Naive thymus-derived CD4-positive, alpha-beta T cell (primary cell): ENCODE results near the gene BROX. TPM values are rescaled to one million over a fixed set of nuclear protein-coding genes. Genes with fewer than 3 reads are reported as not detected.
"Not testable (repeated sequence)": the region's sequence is repeated elsewhere in the genome, so short reads cannot be mapped to it uniquely, and the experiment has no call there.

Source experiments
- ATAC-seq: fragments of 150-1000 bp; cut with Tn5 transposase; 2 replicates; pipeline ENCODE4 v1.10.0; 2021; ENCODE audit warnings: mild to moderate bottlenecking, moderate library complexity
- CTCF ChIA-PET: fragments of 350-600 bp; sonication (Branson Sonifier 250); formaldehyde crosslinking; loops from one replicate; lab custom pipeline; 2021; ENCODE audit warnings: antibody characterized with exemption; lab: Charles Lee
- POLR2A ChIA-PET: fragments of 350-600 bp; sonication (Branson Sonifier 250); formaldehyde crosslinking; loops from one replicate; lab custom pipeline; 2021; ENCODE audit warnings: antibody characterized with exemption, inconsistent platforms; lab: Charles Lee
- DNase-seq, 9 donors: peaks; one replicate each; pipeline versions ENCODE4 v3.0.0 to v3.0.0-alpha.2; 2020 to 2022; ENCODE audit warnings: mixed read lengths in 1 of 9
- H3K27ac ChIP-seq: one replicate; pipeline ENCODE4 v1.7.0; 2013; ENCODE audit warnings: mild to moderate bottlenecking, low read depth, low read length, moderate library complexity
- H3K27me3 ChIP-seq, 2 donors: one replicate each; pipeline ENCODE4 v1.7.0; 2013; ENCODE audit warnings: low read length in 2 of 2, mild to moderate bottlenecking in 2 of 2, moderate library complexity in 2 of 2; ENCODE audit not compliant: control insufficient read depth in 2 of 2, insufficient read depth in 2 of 2
- H3K36me3 ChIP-seq, 3 experiments: 1 replicate in 2 of 3; 2 replicates in 1 of 3; pipeline ENCODE4 v1.7.0; 2013; ENCODE audit warnings: low read length in 3 of 3, mild to moderate bottlenecking in 3 of 3, moderate library complexity in 1 of 3; ENCODE audit not compliant: insufficient read depth in 3 of 3, control insufficient read depth in 2 of 3
- H3K4me1 ChIP-seq, 2 donors: one replicate each; pipeline ENCODE4 v1.7.0; 2013; ENCODE audit warnings: low read length in 2 of 2, mild to moderate bottlenecking in 2 of 2, moderate library complexity in 1 of 2; ENCODE audit not compliant: control insufficient read depth in 2 of 2, insufficient read depth in 2 of 2
- H3K4me3 ChIP-seq: 2 replicates; pipeline ENCODE4 v1.7.0; 2013; ENCODE audit warnings: mild to moderate bottlenecking, low read length
- H3K9me3 ChIP-seq, 3 experiments: 1 replicate in 2 of 3; 2 replicates in 1 of 3; pipeline ENCODE4 v1.7.0; 2013; ENCODE audit warnings: low read length in 3 of 3; ENCODE audit not compliant: control insufficient read depth in 2 of 3
- H3K27ac Mint-ChIP-seq, 9 donors: one replicate each; pipeline ENCODE4 v1.8.0; 2020 to 2022; ENCODE audit warnings: mixed read lengths in 9 of 9, mild to moderate bottlenecking in 8 of 9, moderate library complexity in 5 of 9, inconsistent platforms in 2 of 9
- H3K27me3 Mint-ChIP-seq, 5 donors: one replicate each; pipeline ENCODE4 v1.8.0; 2021 to 2022; ENCODE audit warnings: mixed read lengths in 5 of 5, mild to moderate bottlenecking in 1 of 5
- H3K36me3 Mint-ChIP-seq, 5 donors: one replicate each; pipeline ENCODE4 v1.8.0; 2020 to 2022; ENCODE audit warnings: mixed read lengths in 5 of 5, mild to moderate bottlenecking in 3 of 5, inconsistent platforms in 1 of 5
- H3K4me1 Mint-ChIP-seq, 7 donors: one replicate each; pipeline ENCODE4 v1.8.0; 2020 to 2022; ENCODE audit warnings: mixed read lengths in 7 of 7, mild to moderate bottlenecking in 3 of 7, inconsistent platforms in 1 of 7
- H3K4me3 Mint-ChIP-seq, 10 donors: one replicate each; pipeline ENCODE4 v1.8.0; 2020 to 2022; ENCODE audit warnings: mild to moderate bottlenecking in 10 of 10, mixed read lengths in 10 of 10, moderate library complexity in 6 of 10, inconsistent platforms in 2 of 10
- H3K9me3 Mint-ChIP-seq, 11 donors: one replicate each; pipeline ENCODE4 v1.8.0; 2020 to 2022; ENCODE audit warnings: mixed read lengths in 11 of 11, mild to moderate bottlenecking in 4 of 11, inconsistent platforms in 1 of 11, moderate library complexity in 1 of 11
- intact Hi-C, 2 donors: fragments of 100-400 bp; cut with micrococcal nuclease; formaldehyde crosslinking; loops; one replicate each; pipeline ENCODE4 v1.15.1; 2023
- polyA plus RNA-seq, 2 donors: library from polyadenylated mRNA; unstranded; fragments of 300-500 nt; fragmentation: Illumina TruSeq; gene quantifications; one replicate each; pipeline ENCODE4 v1.2.3, GENCODE V29; 2021
- total RNA-seq, 6 experiments: library from RNA in 5 of 6; stranded (reverse) in 5 of 6; gene quantifications; 1 replicate in 5 of 6; 2 replicates in 1 of 6; pipeline ENCODE4 v1.2.3 and lab custom pipeline; 2021 to 2026

Gene BROX
- total RNA-seq (10 to 100 TPM; 46.2 to 58.3 (median 49.9) TPM), polyA plus RNA-seq (10 to 100 TPM; 12.7 to 19.5 TPM), total RNA-seq (lab: John Stamatoyannopoulos, UW) (44.0 reads per million, percentile 68 among the genes with 10 or more reads in this experiment)

GRCh38 chr1:222712253-222713090 is at the start of gene BROX, which contains the start of gene AIDA:
TSS of gene BROX (plus strand) at chr1:222712564. CDS start at chr1:222715700, 3,136 bp downstream.
TSS of gene AIDA (minus strand) at chr1:222712491. CDS start at chr1:222712317, 174 bp downstream.
- intact Hi-C loops, result loop anchor here (1.0 to 10.0 kb wide), 25 partner anchors 9 to 1910 kb away; partner anchors contain the start of genes CNIH4 (in 2 of the 2), DEGS1 (in 2 of the 2), DISP1 (in 2 of the 2) and TAF1A (in 2 of the 2)
- Mint-ChIP-seq H3K9me3 (peaks cover 0 to 4% (median 0%) of the 10 kb centered on the region in 11 donors), H3K4me3 (peak within 1 kb of the TSS; percentile 92 to 100 (median 99)), H3K27ac (peak within 1 kb of the TSS; percentile 97 to 100 (median 99)), H3K27me3 (peaks cover 0 to 2% (median 0%) of the 10 kb centered on the region in 5 donors), H3K36me3 (peaks cover 7 to 34% (median 14%) of the 10 kb centered on the region in 5 donors), H3K4me1 (peaks cover 35 to 67% (median 59%) of the 10 kb centered on the region in 7 donors)
- Histone ChIP-seq H3K4me3 (peak within 1 kb of the TSS; percentile 99), H3K9me3 (no peaks in the 10 kb centered on the region), H3K4me1 (peaks cover 11 to 21% of the 10 kb centered on the region in 2 donors), H3K27me3 (no peaks in the 10 kb centered on the region), H3K27ac (peak within 1 kb of the TSS; percentile 100), H3K36me3 (peaks cover 0 to 26% (median 5%) of the 10 kb centered on the region in 3 experiments)
- POLR2A ChIA-PET, result interaction anchor here (0.5 to 2.5 kb wide), 40 partner anchors 9 to 1722 kb away, joined by 3 to 45 read pairs (median 4); partner anchors contain the start of genes DUSP10, FBXO28, NVL and TAF1A
- CTCF ChIA-PET, result interaction anchor here (0.5 to 1.9 kb wide), 10 partner anchors 9 to 377 kb away, joined by 3 to 6 read pairs (median 4); no protein-coding TSS in a partner anchor
- DNase-seq, result peak; percentile 90 to 99 (median 96)
- ATAC-seq, result peak; percentile 88

- peaks cover 4 to 19% (median 13%) of the 10 kb centered on the region in 7 donors for H3K4me1 Mint-ChIP-seq
- Histone ChIP-seq H3K4me1 (no peaks in the 10 kb centered on the region), H3K9me3 (no peaks in the 10 kb centered on the region), H3K36me3 (peaks cover 39 to 88% (median 63%) of the 10 kb centered on the region in 3 experiments), H3K4me3 (no peak overlapping the region), H3K27me3 (no peaks in the 10 kb centered on the region), H3K27ac (no peak overlapping the region)
- ChIA-PET POLR2A (interaction anchor here (1.4 kb wide), 1 partner anchor 47 kb away, joined by 4 read pairs; no protein-coding TSS in a partner anchor), CTCF (no interaction called here)
- peak overlapping the region in 2 of 9 donors; percentile 17 to 54 for H3K27ac Mint-ChIP-seq
- peaks cover 10 to 49% (median 30%) of the 10 kb centered on the region in 5 donors for H3K36me3 Mint-ChIP-seq
- H3K27me3 Mint-ChIP-seq, result no peaks in the 10 kb centered on the region
- ATAC-seq (no peak), DNase-seq (no peak)
- intact Hi-C loops, result loop anchor here in 1 of 2 donors (2.0 kb wide), 1 partner anchor 13 kb away; no protein-coding TSS in a partner anchor
- H3K4me3 Mint-ChIP-seq, result no peak overlapping the region
- peaks cover 0 to 5% (median 0%) of the 10 kb centered on the region in 11 donors for H3K9me3 Mint-ChIP-seq
These were observed 48.9 kb upstream of the BROX start for GRCh38 chr1:222663431-222663934.

GRCh38 chr1:222665964-222666363 is 46.4 kb upstream of the BROX start:
- peaks cover 11 to 31% (median 22%) of the 10 kb centered on the region in 7 donors for H3K4me1 Mint-ChIP-seq
- intact Hi-C loops, result no loop called here
- H3K4me3 ChIP-seq, result no peak overlapping the region
- H3K27ac Mint-ChIP-seq, result peak overlapping the region in 1 of 9 donors; percentile 46
- no peak overlapping the region for H3K4me3 Mint-ChIP-seq
- peaks cover 36 to 67% (median 40%) of the 10 kb centered on the region in 3 experiments for H3K36me3 ChIP-seq
- no peak overlapping the region for H3K27ac ChIP-seq
- ATAC-seq (no peak), DNase-seq (no peak)
- CTCF ChIA-PET, result no interaction called here
- H3K4me1 ChIP-seq, result peaks cover 0 to 9% of the 10 kb centered on the region in 2 donors
- H3K36me3 Mint-ChIP-seq, result peaks cover 5 to 41% (median 24%) of the 10 kb centered on the region in 5 donors
- no peaks in the 10 kb centered on the region for H3K27me3 Mint-ChIP-seq
- no peaks in the 10 kb centered on the region for H3K9me3 ChIP-seq
- POLR2A ChIA-PET, result interaction anchor here (0.8 to 1.2 kb wide), 2 partner anchors 47 to 201 kb away, joined by 3 to 4 read pairs; partner anchors contain the start of genes AIDA and BROX
- no peaks in the 10 kb centered on the region for H3K27me3 ChIP-seq
- H3K9me3 Mint-ChIP-seq, result peaks cover 0 to under 1% (median 0%) of the 10 kb centered on the region in 11 donors

- H3K27me3 Mint-ChIP-seq, H3K27ac ChIP-seq, H3K9me3 Mint-ChIP-seq, H3K4me3 Mint-ChIP-seq, POLR2A ChIA-PET, DNase-seq, ATAC-seq, H3K4me3 ChIP-seq, H3K27me3 ChIP-seq, H3K9me3 ChIP-seq, intact Hi-C loops: not testable (repeated sequence)
- Histone ChIP-seq H3K36me3 (peaks cover 24 to 59% (median 42%) of the 10 kb centered on the region in 3 experiments), H3K4me1 (peaks cover 0 to 10% of the 10 kb centered on the region in 2 donors)
- CTCF ChIA-PET, result interaction anchor here (0.7 kb wide), 1 partner anchor 12 kb away, joined by 3 read pairs; no protein-coding TSS in a partner anchor
- Mint-ChIP-seq H3K4me1 (peaks cover 15 to 32% (median 26%) of the 10 kb centered on the region in 7 donors), H3K36me3 (peaks cover 11 to 46% (median 27%) of the 10 kb centered on the region in 5 donors), H3K27ac (peak overlapping the region in 2 of 9 donors; percentile 28 to 42)
These were observed 44.2 kb upstream of the BROX start for GRCh38 chr1:222668184-222668583.

GRCh38 chr1:222669107-222669506 is 43.3 kb upstream of the BROX start:
- H3K4me3 ChIP-seq, H3K27me3 Mint-ChIP-seq, H3K9me3 Mint-ChIP-seq, H3K4me3 Mint-ChIP-seq, H3K27me3 ChIP-seq, DNase-seq, ATAC-seq, POLR2A ChIA-PET, H3K27ac ChIP-seq, intact Hi-C loops, CTCF ChIA-PET, H3K9me3 ChIP-seq, H3K27ac Mint-ChIP-seq: not testable (repeated sequence)
- Histone ChIP-seq H3K4me1 (peaks cover 0 to 10% of the 10 kb centered on the region in 2 donors), H3K36me3 (peaks cover 23 to 54% (median 38%) of the 10 kb centered on the region in 3 experiments)
- Mint-ChIP-seq H3K4me1 (peaks cover 15 to 32% (median 26%) of the 10 kb centered on the region in 7 donors), H3K36me3 (peaks cover 10 to 42% (median 29%) of the 10 kb centered on the region in 5 donors)

- no peaks in the 10 kb centered on the region for H3K9me3 Mint-ChIP-seq
- Histone ChIP-seq H3K4me3 (no peak overlapping the region), H3K9me3 (no peaks in the 10 kb centered on the region), H3K36me3 (peaks cover 16 to 53% (median 33%) of the 10 kb centered on the region in 3 experiments), H3K27ac (peak overlapping the region; percentile 28), H3K27me3 (no peaks in the 10 kb centered on the region), H3K4me1 (peaks cover 0 to 10% of the 10 kb centered on the region in 2 donors)
- ChIA-PET CTCF (no interaction called here), POLR2A (interaction anchor here (1.1 to 1.8 kb wide), 2 partner anchors 12 to 43 kb away, joined by 4 to 6 read pairs; no protein-coding TSS in a partner anchor)
- no peaks in the 10 kb centered on the region for H3K27me3 Mint-ChIP-seq
- H3K4me1 Mint-ChIP-seq, result peaks cover 15 to 32% (median 26%) of the 10 kb centered on the region in 7 donors
- peaks cover 6 to 48% (median 33%) of the 10 kb centered on the region in 5 donors for H3K36me3 Mint-ChIP-seq
- peak in 4 of 9 donors; percentile 22 to 48 (median 32) for DNase-seq
- peak; percentile 31 for ATAC-seq
- H3K4me3 Mint-ChIP-seq, result peak overlapping the region in 7 of 10 donors; percentile 6 to 68 (median 49)
- intact Hi-C loops, result no loop called here
- H3K27ac Mint-ChIP-seq, result peak overlapping the region; percentile 65 to 91 (median 89)
These were observed 42.3 kb upstream of the BROX start for GRCh38 chr1:222670110-222670509.
